NCI-H146 (cell line): ENCODE data around the gene LYPD4.

Source experiments
- DNase-seq: peaks from one replicate; lab custom pipeline; 2025; lab: John Stamatoyannopoulos, UW

Gene LYPD4

DNA sequence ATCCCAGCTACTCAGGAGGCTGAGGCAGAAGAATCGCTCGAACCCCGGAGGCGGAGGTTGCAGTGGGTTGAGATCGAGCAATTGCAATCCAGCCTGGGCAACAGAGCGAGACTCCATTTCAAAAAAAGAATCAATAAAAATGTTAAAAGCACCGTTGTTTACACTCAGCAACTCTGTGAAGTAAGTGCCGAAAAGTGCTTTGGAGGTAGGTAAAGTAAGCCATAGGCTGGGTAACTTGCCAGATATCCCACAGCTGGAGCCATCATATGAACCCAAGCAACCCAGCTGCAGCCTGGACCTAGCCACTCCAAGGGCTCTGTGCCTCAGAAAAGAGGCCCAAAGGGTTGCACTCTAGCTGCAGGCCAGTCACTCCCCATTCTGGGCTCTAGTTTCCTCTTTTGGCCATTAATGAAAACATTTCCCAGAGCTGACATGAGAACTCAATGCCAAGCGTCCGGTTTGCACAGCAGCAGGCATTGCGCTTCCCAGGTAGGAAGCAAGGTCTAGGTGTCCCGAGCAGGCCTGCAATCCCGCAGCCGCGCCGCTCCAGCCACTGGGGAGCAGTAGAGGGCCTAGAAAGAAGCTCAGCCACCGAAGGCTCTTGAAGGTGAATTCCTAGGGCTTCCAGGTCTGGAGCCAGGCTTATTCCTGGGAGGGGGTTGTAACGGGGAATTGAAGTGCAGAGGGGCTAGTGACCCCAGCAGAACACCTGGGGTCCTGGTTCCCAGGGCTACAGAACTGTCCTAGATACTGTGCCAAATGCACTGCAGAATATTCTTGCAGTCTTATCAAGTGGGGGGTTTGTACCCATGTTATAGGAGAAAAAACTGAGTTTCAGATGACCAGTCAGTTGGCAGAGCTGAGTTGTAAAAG is 28.5 kb upstream of the LYPD4 start:
- DNase-seq: peak; percentile 77

- no peak for DNase-seq
These were observed 27.9 kb upstream of the LYPD4 start for GRCh38 chr19:41872384-41872774.

DNA sequence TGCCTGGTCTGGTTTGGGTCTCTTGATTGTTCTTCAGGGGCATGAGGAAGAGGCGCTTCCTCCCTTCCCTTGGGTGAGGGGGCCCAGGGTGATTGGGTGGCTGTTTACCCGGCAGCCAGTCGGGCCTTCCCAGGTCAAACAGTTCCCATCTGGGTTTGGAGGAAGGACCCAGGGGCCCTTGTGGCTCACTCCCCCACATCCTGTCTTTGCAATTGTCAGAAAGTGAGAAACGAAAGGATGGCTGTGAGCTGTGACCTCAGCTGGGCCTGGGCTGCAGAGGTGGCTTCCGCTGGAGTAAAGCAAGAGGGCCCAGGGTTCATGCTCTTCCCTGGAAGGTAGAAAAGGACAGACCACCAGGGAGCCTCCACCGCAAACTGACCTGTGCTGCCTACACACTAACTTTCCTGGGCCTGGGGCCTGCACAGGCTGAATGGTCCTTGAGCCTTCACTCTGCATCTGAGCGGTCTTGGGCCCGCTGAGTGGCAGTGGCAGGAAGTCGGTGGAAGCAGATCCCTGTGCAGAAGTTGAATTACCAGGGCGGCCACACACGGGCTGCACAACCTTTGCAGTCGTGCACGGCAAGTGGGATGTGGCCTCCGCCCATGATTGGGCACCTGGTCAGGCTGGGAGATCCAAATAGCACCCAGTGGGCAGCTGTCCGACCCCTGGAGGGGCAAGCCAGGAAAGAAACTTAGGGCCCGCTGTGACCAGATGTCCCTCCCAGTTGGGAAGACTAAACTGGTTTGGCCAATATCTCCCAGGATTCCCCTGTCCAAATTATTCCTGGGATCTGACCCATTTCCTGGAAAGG is 27.3 kb upstream of the LYPD4 start:
- no peak for DNase-seq

DNA sequence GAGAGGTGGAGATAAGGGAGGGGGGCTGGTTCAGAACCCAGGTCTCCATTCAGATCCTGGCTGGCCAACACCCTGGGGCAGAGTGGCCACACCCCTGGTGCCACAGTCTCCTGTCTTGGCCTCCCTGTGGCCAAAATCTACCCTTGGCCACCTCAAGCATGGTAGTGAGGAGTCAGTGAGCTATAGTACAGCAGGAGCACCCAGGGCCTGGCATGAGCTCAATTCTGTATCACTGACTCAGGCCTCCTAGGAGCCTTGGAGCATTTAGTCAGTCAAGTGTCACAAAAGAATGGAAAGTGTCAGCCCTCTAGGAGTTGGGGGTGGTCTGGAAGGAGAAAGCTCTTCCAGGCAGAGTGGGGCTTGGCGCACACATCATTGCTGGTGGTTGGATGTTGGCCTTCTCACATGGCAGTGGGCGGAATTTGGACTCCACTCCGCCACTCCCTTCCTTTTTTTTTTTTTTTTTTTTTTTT is 26.0 kb upstream of the LYPD4 start:
- DNase-seq: no peak

- DNase-seq: peak; percentile 93
These were observed 25.0 kb upstream of the LYPD4 start for GRCh38 chr19:41869374-41869955.

DNA sequence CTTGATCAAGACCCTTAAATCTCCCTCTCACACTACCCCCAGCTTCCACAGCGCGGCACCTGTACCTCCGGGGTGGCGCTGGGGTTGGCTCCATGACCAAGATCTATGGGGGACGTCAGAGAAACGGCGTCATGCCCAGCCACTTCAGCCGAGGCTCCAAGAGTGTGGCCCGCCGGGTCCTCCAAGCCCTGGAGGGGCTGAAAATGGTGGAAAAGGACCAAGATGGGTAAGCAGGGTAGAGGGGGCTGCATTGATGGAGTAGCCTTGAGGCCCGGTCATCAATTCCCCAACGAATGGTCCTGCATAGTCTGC is 24.5 kb upstream of the LYPD4 start:
- DNase-seq: no peak

- no peak for DNase-seq
These were observed 23.9 kb upstream of the LYPD4 start for GRCh38 chr19:41868120-41868988.

DNA sequence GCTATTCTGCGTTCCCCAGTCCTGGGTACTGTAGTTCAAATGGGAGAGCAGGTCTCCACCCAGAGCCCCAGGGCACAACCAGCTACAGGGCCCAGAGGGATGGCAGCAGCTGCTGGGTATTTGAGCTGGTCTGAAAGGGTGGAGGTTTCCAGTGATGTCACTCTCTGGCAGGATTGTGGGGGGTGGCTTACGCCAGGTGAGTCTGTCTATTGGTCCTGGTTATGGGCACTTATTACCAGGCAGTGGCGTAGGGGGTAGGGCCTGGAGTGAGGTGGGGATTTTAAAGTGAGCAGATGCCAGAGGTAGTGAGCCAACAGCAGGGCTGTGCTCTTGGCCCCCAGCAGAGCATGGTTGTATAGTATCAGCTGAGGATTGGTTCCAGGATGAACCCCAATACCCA is 21.8 kb upstream of the LYPD4 start:
- DNase-seq: peak; percentile 38

- no peak for DNase-seq
These were observed 19.9 kb upstream of the LYPD4 start for GRCh38 chr19:41864374-41864773.

- DNase-seq: no peak
These were observed 18.9 kb upstream of the LYPD4 start for GRCh38 chr19:41863209-41863931.

GRCh38 chr19:41862445-41862986 is 18.0 kb upstream of the LYPD4 start:
- no peak for DNase-seq

GRCh38 chr19:41861846-41862245 is 17.4 kb upstream of the LYPD4 start:
- no peak for DNase-seq

GRCh38 chr19:41861116-41861768 is 16.8 kb upstream of the LYPD4 start:
- no peak for DNase-seq

- peak; percentile 54 for DNase-seq
These were observed 16.1 kb upstream of the LYPD4 start for GRCh38 chr19:41860419-41861115.

DNA sequence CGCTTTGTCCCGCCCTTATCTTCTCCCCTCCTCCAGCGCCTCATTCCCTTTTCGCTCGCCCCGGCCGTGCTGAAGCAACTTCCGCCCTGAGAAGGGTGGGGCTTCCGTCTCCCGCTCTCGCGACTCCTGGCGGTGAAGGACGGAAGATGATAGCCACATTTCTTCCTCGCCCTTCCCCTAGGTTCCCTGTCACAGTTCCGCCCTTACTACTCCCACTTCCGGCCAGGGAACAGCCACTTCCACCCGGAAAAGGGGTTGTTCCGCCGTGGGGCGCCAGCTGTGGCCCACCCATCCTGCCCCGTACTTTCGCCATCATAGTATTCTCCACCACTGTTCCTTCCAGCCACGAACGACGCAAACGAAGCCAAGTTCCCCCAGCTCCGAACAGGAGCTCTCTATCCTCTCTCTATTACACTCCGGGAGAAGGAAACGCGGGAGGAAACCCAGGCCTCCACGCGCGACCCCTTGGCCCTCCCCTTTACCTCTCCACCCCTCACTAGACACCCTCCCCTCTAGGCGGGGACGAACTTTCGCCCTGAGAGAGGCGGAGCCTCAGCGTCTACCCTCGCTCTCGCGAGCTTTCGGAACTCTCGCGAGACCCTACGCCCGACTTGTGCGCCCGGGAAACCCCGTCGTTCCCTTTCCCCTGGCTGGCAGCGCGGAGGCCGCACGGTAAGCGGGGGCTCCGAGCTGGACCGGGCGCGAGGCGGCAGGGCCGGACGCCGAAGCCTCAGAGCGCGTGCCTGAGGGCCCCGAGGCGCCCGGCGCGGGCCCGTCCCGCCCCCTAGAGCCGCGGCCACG is 15.3 kb upstream of the LYPD4 start, which contains the start of gene RPS19:
TSS of gene RPS19 (plus strand) at position 638 of the 801 bp plus-strand sequence. CDS start 520 bp downstream, outside the sequence.
- peak; percentile 99 for DNase-seq

GRCh38 chr19:41859213-41859617 is 14.7 kb upstream of the LYPD4 start:
- DNase-seq: no peak

DNA sequence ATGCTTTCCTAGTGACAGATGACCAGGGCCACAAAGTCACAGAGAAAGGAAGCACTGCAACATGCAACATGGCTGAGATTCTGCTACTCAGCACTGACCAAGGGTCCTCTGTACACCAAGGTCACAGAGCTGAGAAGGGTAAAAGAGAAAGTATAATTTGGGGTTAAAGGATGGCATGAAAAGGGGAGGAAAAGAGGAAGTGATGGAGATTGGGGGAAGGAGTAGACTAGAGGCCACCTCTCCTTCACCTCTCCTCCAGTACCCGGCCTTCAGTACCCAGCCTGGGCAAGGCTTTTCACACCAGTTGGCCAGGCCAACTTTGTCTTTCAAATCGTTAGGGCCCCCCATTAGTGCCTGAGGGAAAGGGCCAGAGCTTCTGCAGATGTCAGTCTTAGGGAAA is 9.3 kb upstream of the LYPD4 start:
- no peak for DNase-seq

DNA sequence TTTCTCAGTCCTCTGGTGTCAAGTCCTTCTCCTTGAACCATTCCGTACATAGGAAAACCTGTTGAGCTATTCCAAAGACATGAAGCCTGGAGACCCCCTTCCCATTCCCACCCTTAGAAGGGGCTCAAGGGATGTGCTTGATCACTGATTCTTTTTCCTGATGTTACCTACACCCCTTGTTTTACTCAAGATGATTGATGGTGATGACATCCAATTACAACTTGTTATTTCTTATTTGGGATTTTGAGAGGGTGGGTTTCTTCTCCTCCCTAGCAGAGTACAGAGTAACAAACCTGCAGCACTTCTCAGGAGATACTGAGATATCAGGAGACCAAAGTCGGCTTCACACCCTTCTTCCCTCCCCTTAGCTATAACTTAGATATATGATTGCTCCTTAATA is 8.9 kb upstream of the LYPD4 start:
- no peak for DNase-seq

- no peak for DNase-seq
These were observed 7.0 kb upstream of the LYPD4 start for GRCh38 chr19:41851456-41851855.
